ENCODE results near the gene ZG16.
"Not testable (repeated sequence)": the region's sequence is repeated elsewhere in the genome, so short reads cannot be mapped to it uniquely, and the experiment has no call there.

The ZG16 gene

DNA sequence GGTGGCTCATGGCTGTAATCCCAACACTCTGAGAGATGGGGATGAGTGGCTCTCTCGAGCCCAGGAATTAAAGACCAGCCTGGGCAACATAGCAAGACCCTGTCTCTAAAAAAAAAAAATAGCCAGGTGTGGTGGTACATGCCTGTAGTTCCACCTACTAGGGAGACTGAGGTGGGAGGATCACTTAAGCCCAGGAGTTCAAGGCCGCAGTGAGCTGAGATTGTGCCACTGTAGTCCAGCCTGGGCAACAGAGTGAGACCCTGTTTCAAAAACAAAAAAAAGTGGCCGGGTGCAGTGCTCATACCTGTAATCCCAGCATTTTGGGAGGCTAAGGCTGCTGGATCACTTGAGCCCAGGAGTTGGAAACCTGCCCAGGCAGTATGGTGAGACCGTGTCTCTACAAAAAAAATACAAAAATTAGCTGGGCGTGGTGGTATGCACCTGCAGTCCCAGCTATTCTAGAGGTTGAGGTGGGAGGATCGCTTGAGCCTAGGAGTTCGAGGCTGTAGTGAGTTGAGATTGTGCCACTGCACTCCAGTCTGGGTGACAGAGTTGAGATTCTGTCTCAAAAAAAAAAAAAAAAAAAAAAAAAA is 35.3 kb upstream of the ZG16 start:
- Histone ChIP-seq H3K9ac (ENCODE audit: low read length) (no peak overlapping the region), H3K4me1 (ENCODE audit: control insufficient read depth, insufficient read depth, low read length) (no peaks in the 10 kb centered on the region), H3K9me3 (ENCODE audit: control insufficient read depth, low read length) (no peaks in the 10 kb centered on the region), H3K36me3 (ENCODE audit: control insufficient read depth, insufficient read depth, low read length, severe bottlenecking) (no peaks in the 10 kb centered on the region), H3K27me3 (replicated peaks; ENCODE audit: control insufficient read depth, insufficient read depth, low read length) (peaks cover 56% of the 10 kb centered on the region), H3K4me3 (ENCODE audit: low read length) (no peak overlapping the region)
- DNase-seq (ENCODE audit: low read depth): no peak

DNA sequence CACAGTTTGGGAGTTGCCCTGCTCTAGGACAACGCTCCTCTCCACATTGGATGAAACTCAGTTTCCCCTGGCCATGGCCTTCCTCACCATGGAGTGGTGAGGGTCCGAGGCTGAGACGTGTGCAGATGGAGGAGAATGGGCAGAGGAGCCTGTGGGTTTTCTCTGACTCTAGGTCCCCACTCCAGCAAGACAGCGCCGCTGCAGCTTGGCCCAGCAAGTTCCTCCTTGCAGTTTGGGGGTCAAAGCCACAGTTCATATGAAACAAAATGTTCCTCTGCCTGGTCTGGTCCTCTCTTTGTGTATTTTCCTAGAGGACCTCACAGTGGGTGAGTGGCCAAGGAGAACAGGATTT is 34.6 kb upstream of the ZG16 start:
- Histone ChIP-seq H3K9ac (ENCODE audit: low read length) (no peak overlapping the region), H3K27me3 (replicated peaks; ENCODE audit: control insufficient read depth, insufficient read depth, low read length) (peaks cover 51% of the 10 kb centered on the region), H3K9me3 (ENCODE audit: control insufficient read depth, low read length) (no peaks in the 10 kb centered on the region), H3K4me3 (ENCODE audit: low read length) (no peak overlapping the region), H3K36me3 (ENCODE audit: control insufficient read depth, insufficient read depth, low read length, severe bottlenecking) (no peaks in the 10 kb centered on the region), H3K4me1 (ENCODE audit: control insufficient read depth, insufficient read depth, low read length) (no peaks in the 10 kb centered on the region)
- DNase-seq (ENCODE audit: low read depth): no peak

DNA sequence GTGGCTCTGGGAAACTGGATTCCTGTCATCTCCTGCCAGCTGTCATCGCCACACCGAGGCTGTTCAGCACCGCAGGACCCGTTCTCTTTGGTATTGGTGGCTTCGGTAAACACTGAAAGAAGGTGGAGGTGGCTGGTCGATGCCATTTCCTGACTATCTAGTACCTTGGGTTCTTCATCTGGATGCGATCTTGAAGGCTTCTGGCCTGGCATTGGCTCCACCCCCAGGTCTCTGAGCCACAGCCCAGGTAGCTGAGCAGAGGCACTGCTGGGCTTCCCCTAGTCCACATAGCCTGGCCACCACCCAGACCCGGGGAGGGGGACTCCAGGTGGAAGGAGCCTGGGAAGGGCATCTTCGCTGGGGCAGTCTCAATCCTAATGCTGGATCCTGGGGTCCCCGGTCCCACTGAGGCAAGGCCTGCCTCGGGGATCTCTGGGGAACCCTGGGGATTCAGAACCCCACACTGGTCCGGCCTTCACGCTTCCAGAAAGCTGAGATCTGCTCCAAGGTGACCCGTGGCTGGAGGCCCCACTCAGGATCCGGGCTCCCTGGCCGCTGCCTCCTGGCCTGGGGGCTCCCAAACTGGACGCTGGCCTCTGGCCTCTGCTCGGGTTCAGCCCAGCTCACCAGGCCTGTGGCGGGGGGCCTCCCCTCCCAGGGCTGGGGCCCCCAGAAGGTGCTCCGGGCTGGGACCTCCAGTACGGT is 34.1 kb upstream of the ZG16 start:
- Histone ChIP-seq H3K9ac (ENCODE audit: low read length) (no peak overlapping the region), H3K36me3 (ENCODE audit: control insufficient read depth, insufficient read depth, low read length, severe bottlenecking) (no peaks in the 10 kb centered on the region), H3K9me3 (ENCODE audit: control insufficient read depth, low read length) (no peaks in the 10 kb centered on the region), H3K4me1 (ENCODE audit: control insufficient read depth, insufficient read depth, low read length) (no peaks in the 10 kb centered on the region), H3K27me3 (replicated peaks; ENCODE audit: control insufficient read depth, insufficient read depth, low read length) (peaks cover 51% of the 10 kb centered on the region), H3K4me3 (ENCODE audit: low read length) (no peak overlapping the region)
- no peak for DNase-seq (ENCODE audit: low read depth)

DNA sequence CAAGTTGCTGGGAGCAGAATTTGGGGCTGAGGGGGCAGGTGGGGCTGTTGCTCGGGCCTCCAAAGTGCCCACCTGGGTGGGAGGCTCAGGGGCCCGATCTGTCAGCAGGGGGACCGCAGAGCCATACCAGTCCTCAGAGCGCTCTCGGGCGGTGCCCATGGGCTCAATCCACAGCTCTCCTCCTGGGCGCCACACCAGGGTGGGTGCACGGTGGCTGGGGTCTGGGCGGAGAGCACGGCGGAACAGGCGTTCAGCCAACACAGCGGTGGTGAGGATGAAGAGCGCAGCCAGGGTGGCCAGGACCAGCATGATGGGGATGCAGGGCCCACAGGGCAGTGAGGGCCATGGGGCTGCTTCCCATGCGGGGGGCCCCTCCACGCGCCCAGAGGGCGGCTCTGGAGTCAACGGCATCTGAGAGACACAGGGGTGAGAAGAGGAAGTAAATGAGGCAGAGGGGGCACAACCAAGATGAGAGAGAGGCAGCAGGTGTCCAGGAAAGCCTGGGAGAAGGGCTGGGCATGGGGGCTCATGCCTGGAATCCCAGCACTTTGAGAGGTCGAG is 33.4 kb upstream of the ZG16 start:
- H3K27me3 ChIP-seq (replicated peaks; ENCODE audit: control insufficient read depth, insufficient read depth, low read length): peaks cover 51% of the 10 kb centered on the region
- no peak overlapping the region for H3K9ac ChIP-seq (ENCODE audit: low read length)
- no peaks in the 10 kb centered on the region for H3K9me3 ChIP-seq (ENCODE audit: control insufficient read depth, low read length)
- H3K4me1 ChIP-seq (ENCODE audit: control insufficient read depth, insufficient read depth, low read length): no peaks in the 10 kb centered on the region
- DNase-seq (ENCODE audit: low read depth): no peak
- H3K4me3 ChIP-seq (ENCODE audit: low read length): no peak overlapping the region
- H3K36me3 ChIP-seq (ENCODE audit: control insufficient read depth, insufficient read depth, low read length, severe bottlenecking): no peaks in the 10 kb centered on the region

DNA sequence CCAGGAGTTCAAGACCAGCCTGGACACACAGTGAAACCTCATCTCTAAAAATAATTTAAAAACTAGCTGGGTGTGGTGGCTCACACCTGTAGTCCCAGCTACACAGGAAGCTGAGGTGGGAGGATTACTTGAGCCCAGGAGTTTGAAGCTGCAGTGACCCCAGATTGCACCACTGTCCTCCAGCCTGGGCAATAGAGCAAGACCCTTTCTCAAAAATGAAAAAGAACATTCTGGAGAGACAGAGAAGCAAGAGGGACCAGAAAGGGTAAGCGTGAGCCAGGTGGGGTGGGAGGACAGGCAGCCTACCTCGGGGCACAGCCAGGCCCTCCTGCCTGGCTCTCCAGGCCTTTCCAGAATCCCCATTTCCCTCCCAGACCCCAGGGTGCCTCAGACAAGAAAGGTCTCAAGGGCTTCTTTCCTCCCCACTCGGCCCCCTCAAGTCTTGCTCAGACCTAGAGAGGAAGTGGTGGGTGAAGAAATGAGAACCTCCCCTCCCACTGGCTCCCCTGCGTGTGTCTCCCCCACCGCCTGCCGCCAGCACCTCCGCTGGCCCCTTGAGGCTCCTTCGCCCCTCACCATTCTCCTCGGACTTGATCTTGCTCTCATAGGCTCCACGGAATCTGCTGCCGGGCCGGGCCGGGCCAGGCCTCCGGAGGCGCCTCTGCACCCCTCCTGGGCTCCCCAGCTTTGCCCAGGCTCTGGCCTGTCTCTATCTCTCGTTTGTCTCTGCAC is 32.8 kb upstream of the ZG16 start:
- DNase-seq (ENCODE audit: low read depth): no peak
- Histone ChIP-seq H3K4me1 (ENCODE audit: control insufficient read depth, insufficient read depth, low read length) (no peaks in the 10 kb centered on the region), H3K9ac (ENCODE audit: low read length) (no peak overlapping the region), H3K36me3 (ENCODE audit: control insufficient read depth, insufficient read depth, low read length, severe bottlenecking) (no peaks in the 10 kb centered on the region), H3K27me3 (replicated peaks; ENCODE audit: control insufficient read depth, insufficient read depth, low read length) (peaks cover 51% of the 10 kb centered on the region), H3K4me3 (ENCODE audit: low read length) (no peak overlapping the region), H3K9me3 (ENCODE audit: control insufficient read depth, low read length) (no peaks in the 10 kb centered on the region)

DNA sequence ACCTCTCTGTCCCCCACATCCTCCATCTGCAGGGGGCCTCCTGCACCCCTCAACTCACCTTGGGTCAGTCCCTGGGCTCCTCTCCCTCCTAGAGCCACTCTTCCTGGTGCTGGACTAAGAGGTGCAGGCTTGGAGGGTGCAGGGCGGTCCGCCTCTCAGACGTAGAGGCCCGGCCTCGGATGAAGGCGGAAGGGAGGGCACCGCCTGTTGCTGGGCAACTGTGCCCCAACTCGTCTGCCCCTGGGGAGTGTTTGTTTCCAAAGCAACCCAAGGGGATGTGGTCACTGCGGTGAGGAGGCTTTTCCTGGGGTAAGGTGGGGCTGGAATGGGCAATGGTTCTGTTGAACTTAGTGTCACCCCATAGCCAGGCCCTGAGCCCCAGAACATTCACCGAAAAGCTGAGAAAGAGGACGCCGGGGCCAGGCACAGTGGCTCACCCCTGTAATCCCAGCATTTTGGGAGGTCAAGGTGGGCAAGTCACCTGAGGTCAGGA is 32.2 kb upstream of the ZG16 start, which contains the start of gene C16orf54:
TSS of gene C16orf54 (minus strand) at position 138 of the 493 bp plus-strand sequence. CDS start 1,039 bp downstream, outside the sequence.
- Histone ChIP-seq H3K9ac (ENCODE audit: low read length) (no peak within 1 kb of the TSS), H3K4me3 (ENCODE audit: low read length) (no peak within 1 kb of the TSS), H3K27me3 (replicated peaks; ENCODE audit: control insufficient read depth, insufficient read depth, low read length) (peaks cover 45% of the 10 kb centered on the region), H3K9me3 (ENCODE audit: control insufficient read depth, low read length) (no peaks in the 10 kb centered on the region), H3K4me1 (ENCODE audit: control insufficient read depth, insufficient read depth, low read length) (no peaks in the 10 kb centered on the region), H3K36me3 (ENCODE audit: control insufficient read depth, insufficient read depth, low read length, severe bottlenecking) (no peaks in the 10 kb centered on the region)
- DNase-seq (ENCODE audit: low read depth): no peak

DNA sequence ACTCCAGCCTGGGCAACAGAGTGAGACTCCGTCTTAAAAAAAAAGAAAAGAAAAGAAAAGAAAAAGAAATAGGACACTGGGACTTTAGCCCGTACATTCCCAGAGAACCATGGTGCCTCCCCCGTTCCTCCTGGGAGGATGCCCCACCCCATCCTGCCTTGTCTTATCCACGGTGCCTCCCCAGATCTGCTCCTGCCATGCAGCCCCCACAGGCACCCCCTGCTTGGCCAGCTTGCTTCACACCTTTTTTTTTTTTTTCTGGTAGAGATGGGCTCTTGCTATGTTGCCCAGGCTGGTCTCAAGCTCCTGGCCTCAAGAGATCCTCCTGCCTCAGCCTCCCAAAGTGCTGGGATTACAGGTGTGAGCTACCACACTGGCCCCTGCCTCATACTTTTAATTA is 31.5 kb upstream of the ZG16 start:
- not testable (repeated sequence) for H3K36me3 ChIP-seq (ENCODE audit: control insufficient read depth, insufficient read depth, low read length, severe bottlenecking); H3K4me1 ChIP-seq (ENCODE audit: control insufficient read depth, insufficient read depth, low read length); H3K9me3 ChIP-seq (ENCODE audit: control insufficient read depth, low read length); DNase-seq (ENCODE audit: low read depth); H3K4me3 ChIP-seq (ENCODE audit: low read length); H3K9ac ChIP-seq (ENCODE audit: low read length)
- H3K27me3 ChIP-seq (replicated peaks; ENCODE audit: control insufficient read depth, insufficient read depth, low read length): peaks cover 40% of the 10 kb centered on the region

DNA sequence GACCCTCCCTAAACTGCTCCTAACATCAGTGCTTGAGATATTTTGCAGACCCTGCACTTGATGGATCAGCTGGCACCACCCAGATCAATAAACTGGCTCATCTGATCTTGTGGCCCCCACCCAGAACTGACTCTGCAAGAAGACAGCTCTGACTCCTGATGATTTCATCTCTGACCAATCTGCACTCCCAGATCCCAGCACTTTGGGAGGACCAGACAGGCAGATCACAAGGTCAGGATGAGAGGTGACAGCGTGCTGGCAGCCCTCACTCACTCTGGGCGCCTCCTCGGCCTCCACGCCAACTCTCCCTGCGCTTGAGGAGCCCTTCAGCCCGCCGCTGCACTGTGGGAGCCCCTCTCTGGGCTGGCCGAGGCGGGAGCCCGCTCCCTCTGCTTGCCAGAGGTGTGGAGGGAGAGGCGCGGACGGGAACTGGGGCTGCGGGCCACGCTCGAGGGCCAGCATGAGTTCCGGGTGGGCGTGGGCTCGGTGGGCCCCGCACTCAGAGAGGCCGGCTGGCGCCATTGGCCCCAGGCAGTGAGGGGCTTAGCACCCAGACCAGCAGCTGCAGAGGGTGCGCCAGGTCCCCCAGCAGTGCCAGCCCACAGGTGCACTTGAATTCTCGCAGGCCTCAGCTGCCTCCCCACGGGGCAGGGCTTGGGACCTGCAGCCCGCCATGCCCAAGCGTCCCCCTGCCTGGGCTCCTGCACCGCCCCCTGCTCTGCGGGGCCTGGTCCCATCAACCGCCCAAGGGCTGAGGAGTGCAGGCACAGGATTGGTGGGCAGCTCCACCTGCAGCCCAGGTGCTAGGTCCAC is 29.9 kb upstream of the ZG16 start:
- no peak for DNase-seq (ENCODE audit: low read depth)
- H3K27me3 ChIP-seq (replicated peaks; ENCODE audit: control insufficient read depth, insufficient read depth, low read length): peaks cover 31% of the 10 kb centered on the region
- H3K9me3 ChIP-seq (ENCODE audit: control insufficient read depth, low read length): no peaks in the 10 kb centered on the region
- H3K4me1 ChIP-seq (ENCODE audit: control insufficient read depth, insufficient read depth, low read length): no peaks in the 10 kb centered on the region
- H3K9ac ChIP-seq (ENCODE audit: low read length): no peak overlapping the region
- no peak overlapping the region for H3K4me3 ChIP-seq (ENCODE audit: low read length)
- H3K36me3 ChIP-seq (ENCODE audit: control insufficient read depth, insufficient read depth, low read length, severe bottlenecking): no peaks in the 10 kb centered on the region

DNA sequence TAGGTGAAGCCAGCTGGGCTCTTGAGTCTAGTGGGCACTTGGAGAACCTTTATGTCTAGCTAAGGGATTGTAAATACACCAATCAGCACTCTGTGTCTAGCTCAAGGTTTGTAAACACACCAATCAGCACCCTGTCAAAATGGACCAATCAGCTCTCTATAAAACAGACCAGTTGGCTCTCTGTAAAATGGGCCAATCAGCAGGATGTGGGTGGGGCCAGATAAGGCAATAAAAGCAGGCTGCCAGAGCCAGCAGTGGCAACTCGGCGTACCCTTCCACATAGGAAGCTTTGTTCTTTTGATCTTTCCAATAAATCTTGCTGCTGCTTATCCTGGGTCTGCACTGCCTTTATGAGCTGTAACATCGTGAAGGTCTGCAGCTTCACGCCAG is 29.3 kb upstream of the ZG16 start:
- H3K9ac ChIP-seq (ENCODE audit: low read length); H3K4me3 ChIP-seq (ENCODE audit: low read length); H3K9me3 ChIP-seq (ENCODE audit: control insufficient read depth, low read length); H3K36me3 ChIP-seq (ENCODE audit: control insufficient read depth, insufficient read depth, low read length, severe bottlenecking); H3K4me1 ChIP-seq (ENCODE audit: control insufficient read depth, insufficient read depth, low read length); DNase-seq (ENCODE audit: low read depth): not testable (repeated sequence)
- H3K27me3 ChIP-seq (replicated peaks; ENCODE audit: control insufficient read depth, insufficient read depth, low read length): peaks cover 26% of the 10 kb centered on the region

DNA sequence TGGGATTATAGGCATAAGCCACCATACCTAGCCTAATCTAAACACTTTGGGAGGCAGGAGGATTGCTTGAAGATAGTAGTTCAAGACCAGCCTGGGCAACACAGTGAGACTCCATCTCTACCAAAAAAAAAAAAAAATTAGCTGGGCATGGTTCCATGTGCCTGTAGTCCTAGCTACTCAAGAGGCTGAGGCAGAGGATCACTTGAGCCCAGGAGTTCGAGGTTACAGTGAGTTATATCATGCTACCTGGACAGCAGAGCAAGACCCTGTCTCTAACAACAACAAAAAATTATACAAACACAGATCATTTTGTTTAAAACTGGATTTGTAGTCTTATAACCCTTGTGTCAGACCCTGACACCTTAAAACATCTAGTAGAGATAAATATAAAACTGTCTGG is 24.5 kb upstream of the ZG16 start:
- Histone ChIP-seq H3K36me3 (ENCODE audit: control insufficient read depth, insufficient read depth, low read length, severe bottlenecking) (no peaks in the 10 kb centered on the region), H3K4me3 (ENCODE audit: low read length) (no peak overlapping the region), H3K9me3 (ENCODE audit: control insufficient read depth, low read length) (no peaks in the 10 kb centered on the region), H3K9ac (ENCODE audit: low read length) (no peak overlapping the region), H3K4me1 (ENCODE audit: control insufficient read depth, insufficient read depth, low read length) (peaks cover 13% of the 10 kb centered on the region), H3K27me3 (replicated peaks; ENCODE audit: control insufficient read depth, insufficient read depth, low read length) (peaks cover 5% of the 10 kb centered on the region)
- no peak for DNase-seq (ENCODE audit: low read depth)

DNA sequence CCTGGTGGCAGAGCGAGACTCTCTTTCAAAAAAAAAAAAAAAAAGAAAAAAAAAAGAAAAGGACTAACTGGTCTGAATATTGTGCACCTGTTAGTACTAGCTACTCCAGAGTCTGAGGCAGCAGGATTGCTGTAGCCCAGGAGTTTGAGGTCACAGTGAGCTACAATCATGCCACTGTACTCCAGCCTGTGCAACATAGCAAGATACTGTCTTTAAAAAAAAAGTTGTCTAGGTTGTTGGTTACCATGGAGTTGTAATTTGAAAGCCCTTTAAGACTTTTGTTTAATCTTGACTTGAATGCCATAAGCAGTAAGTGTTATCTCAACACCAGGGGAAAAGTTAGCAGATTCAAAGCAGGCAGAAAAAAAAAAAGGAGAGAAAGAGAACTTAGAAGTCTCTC is 21.4 kb upstream of the ZG16 start:
- Histone ChIP-seq H3K9me3 (ENCODE audit: control insufficient read depth, low read length) (no peaks in the 10 kb centered on the region), H3K4me1 (ENCODE audit: control insufficient read depth, insufficient read depth, low read length) (peaks cover 14% of the 10 kb centered on the region), H3K9ac (ENCODE audit: low read length) (no peak overlapping the region), H3K36me3 (ENCODE audit: control insufficient read depth, insufficient read depth, low read length, severe bottlenecking) (no peaks in the 10 kb centered on the region), H3K4me3 (ENCODE audit: low read length) (no peak overlapping the region), H3K27me3 (replicated peaks; ENCODE audit: control insufficient read depth, insufficient read depth, low read length) (peaks cover 5% of the 10 kb centered on the region)
- no peak for DNase-seq (ENCODE audit: low read depth)
